ELF-1 (cell line): Measurements from ENCODE around the gene SMIM20.
A peak's percentile ranks its signal among the peaks of the same experiment; 100 is the strongest.

ENCODE experiments used
- DNase-seq: peaks from one replicate; pipeline ENCODE4 v3.0.0-alpha.2; 2016; ENCODE audit warnings: low read depth, low spot score

Gene SMIM20

GRCh38 chr4:25926462-25926861 lies 12.4 kb downstream of the SMIM20 start:
- DNase-seq, result no peak

GRCh38 chr4:25927361-25928195 lies 13.6 kb downstream of the SMIM20 start:
- no peak for DNase-seq

- DNase-seq, result no peak
Measured at GRCh38 chr4:25928379-25929297, 14.6 kb downstream of the SMIM20 start.

GRCh38 chr4:25929298-25929686 lies 15.3 kb downstream of the SMIM20 start:
- DNase-seq, result no peak

- no peak for DNase-seq
Measured at GRCh38 chr4:25930731-25931354, 16.8 kb downstream of the SMIM20 start.

- DNase-seq, result no peak
Measured at GRCh38 chr4:25936696-25937095, 22.7 kb downstream of the SMIM20 start.

GRCh38 chr4:25937801-25938200 lies 23.8 kb downstream of the SMIM20 start:
- DNase-seq, result no peak

- no peak for DNase-seq
Measured at GRCh38 chr4:25938366-25938765, 24.3 kb downstream of the SMIM20 start.

GRCh38 chr4:25938787-25939186 lies 24.8 kb downstream of the SMIM20 start:
- no peak for DNase-seq

GRCh38 chr4:25939330-25939729 lies 25.3 kb downstream of the SMIM20 start:
- no peak for DNase-seq

- DNase-seq, result no peak
Measured at GRCh38 chr4:25941457-25942221, 27.6 kb downstream of the SMIM20 start.

GRCh38 chr4:25943312-25943711 lies 29.3 kb downstream of the SMIM20 start:
- DNase-seq, result no peak

- DNase-seq, result no peak
Measured at GRCh38 chr4:25943805-25944204, 29.8 kb downstream of the SMIM20 start.

GRCh38 chr4:25948051-25948450 lies 34.0 kb downstream of the SMIM20 start:
- no peak for DNase-seq

- DNase-seq, result peak; percentile 53
Measured at GRCh38 chr4:25949173-25949748, 35.2 kb downstream of the SMIM20 start.

- DNase-seq, result no peak
Measured at GRCh38 chr4:25949994-25950393, 36.0 kb downstream of the SMIM20 start.

GRCh38 chr4:25950461-25951389 lies 36.7 kb downstream of the SMIM20 start:
- no peak for DNase-seq

- DNase-seq, result no peak
Measured at GRCh38 chr4:25951390-25951952, 37.5 kb downstream of the SMIM20 start.

- no peak for DNase-seq
Measured at GRCh38 chr4:25953740-25954139, 39.7 kb downstream of the SMIM20 start.
